K562 (cell line): ENCODE measurements around the gene IFNA14. TPM values are rescaled to one million over a fixed set of nuclear protein-coding genes. Genes with fewer than 3 reads are reported as not detected.

Source experiments
- MED1 ChIP-seq: sonication (generic); formaldehyde crosslinking; IDR thresholded peaks from 2 replicates; pipeline ENCODE4 v1.8.1; 2023; ENCODE audit warnings: missing genetic modification reagents, borderline replicate concordance
- RFX5 ChIP-seq: IDR thresholded peaks from 2 replicates; pipeline ENCODE4 v1.6.1; 2011; ENCODE audit warnings: low read depth, mild to moderate bottlenecking, improper control_type of control experiment, low read length
- ZC3H4 ChIP-seq: sonication (generic); formaldehyde crosslinking; IDR thresholded peaks from 2 replicates; pipeline ENCODE4 v1.9.0; 2021; ENCODE audit warnings: missing genetic modification reagents, borderline replicate concordance
- ZC3H8 ChIP-seq: fragments of 450-650 bp; IDR thresholded peaks from 2 replicates; pipeline ENCODE4 v1.6.1; 2017
- ZNF146 ChIP-seq: IDR thresholded peaks from one replicate; pipeline ENCODE4 v1.6.1; 2018; ENCODE audit warnings: missing compliant biosample characterization; ENCODE audit not compliant: unreplicated experiment
- polyA plus RNA-seq, 8 experiments: library from polyadenylated mRNA; depleted of rRNA in 4 of 8; stranded (reverse) in 5 of 8; unstranded in 3 of 8; fragments of >200 nt; fragmentation: Nextera tagmentation in 2 of 8; fragmentation: Illumina TruSeq in 1 of 8; extraction: Ambion mirVana in 2 of 8; extraction: Trizol in 1 of 8; gene quantifications; 2 replicates each; pipeline versions ENCODE4 v1.2.1 to v1.2.3, GENCODE V29; 2011 to 2014; ENCODE audit warnings: inconsistent platforms in 1 of 8, missing spikeins in 1 of 8
- total RNA-seq, 7 experiments: library from RNA; depleted of rRNA in 6 of 7; stranded (reverse); fragments of >200 nt in 6 of 7; fragmentation: Illumina TruSeq in 2 of 7; extraction: Trizol in 2 of 7; gene quantifications; 2 replicates each; pipeline versions ENCODE4 v1.2.1 to v1.2.3, GENCODE V29; 2011 to 2021; ENCODE audit warnings: low replicate concordance in 1 of 7
- TF ChIP-seq, protein P1 (sequence below): fragments of 450-650 bp; IDR thresholded peaks from 2 replicates; pipeline ENCODE4 v1.6.1; 2016; ENCODE audit warnings: mild to moderate bottlenecking, moderate library complexity
- TF ChIP-seq, protein P2 (sequence below): fragments of 450-650 bp; conservative IDR thresholded peaks from 2 replicates; pipeline ENCODE4 v1.6.1; 2016; ENCODE audit warnings: missing genetic modification characterization, low read depth, mild to moderate bottlenecking, missing compliant biosample characterization, moderate library complexity
- TF ChIP-seq, protein P3 (sequence below): fragments of 250-450 bp; sonication (Bioruptor Pico); IDR thresholded peaks from 2 replicates; pipeline ENCODE4 v1.4.0; 2020; ENCODE audit warnings: mild to moderate bottlenecking
- TF ChIP-seq, protein P4 (sequence below), 3 experiments: IDR thresholded peaks in 2 of 3; conservative IDR thresholded peaks in 1 of 3; 2 replicates each; pipeline ENCODE4 v1.5.1; 2011 to 2012; ENCODE audit warnings: low read length in 3 of 3, mild to moderate bottlenecking in 3 of 3, control low read depth in 2 of 3, improper control_type of control experiment in 1 of 3, inconsistent platforms in 1 of 3, low read depth in 1 of 3, mixed read lengths in 1 of 3, moderate library complexity in 1 of 3; ENCODE audit not compliant: insufficient read depth in 2 of 3
- TF ChIP-seq, protein P5 (sequence below): sonication (generic); formaldehyde crosslinking; IDR thresholded peaks from 2 replicates; pipeline ENCODE4 v1.8.0; 2022; ENCODE audit warnings: mild to moderate bottlenecking, missing genetic modification reagents

IFNA14 gene
- total and polyA plus RNA-seq, 9 of the 15 experiments (the other 6 are each of a cell fraction or from before 2014, with no cell fraction given) = not detected

DNA sequence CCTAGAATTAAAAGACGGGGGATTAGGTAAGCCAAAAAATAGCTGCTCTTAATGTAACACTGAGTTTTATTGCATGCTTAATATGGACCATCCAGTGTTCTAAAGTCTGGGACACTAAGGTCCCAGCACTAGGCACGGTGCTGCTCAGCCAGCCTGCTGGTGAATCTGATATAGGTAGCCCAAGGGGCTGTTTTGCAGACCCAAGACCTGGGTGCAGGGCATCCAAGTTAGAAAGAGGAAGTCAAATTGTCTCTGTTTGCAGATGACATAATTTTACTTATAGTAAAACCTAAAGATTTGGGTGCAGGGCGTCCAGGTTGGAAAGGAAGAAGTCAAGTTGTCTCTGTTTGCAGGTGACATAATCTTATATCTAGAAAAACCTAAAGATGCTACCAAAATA, 47.5 kb upstream of the IFNA14 start (continued):
- TF ChIP-seq, protein P1, sequence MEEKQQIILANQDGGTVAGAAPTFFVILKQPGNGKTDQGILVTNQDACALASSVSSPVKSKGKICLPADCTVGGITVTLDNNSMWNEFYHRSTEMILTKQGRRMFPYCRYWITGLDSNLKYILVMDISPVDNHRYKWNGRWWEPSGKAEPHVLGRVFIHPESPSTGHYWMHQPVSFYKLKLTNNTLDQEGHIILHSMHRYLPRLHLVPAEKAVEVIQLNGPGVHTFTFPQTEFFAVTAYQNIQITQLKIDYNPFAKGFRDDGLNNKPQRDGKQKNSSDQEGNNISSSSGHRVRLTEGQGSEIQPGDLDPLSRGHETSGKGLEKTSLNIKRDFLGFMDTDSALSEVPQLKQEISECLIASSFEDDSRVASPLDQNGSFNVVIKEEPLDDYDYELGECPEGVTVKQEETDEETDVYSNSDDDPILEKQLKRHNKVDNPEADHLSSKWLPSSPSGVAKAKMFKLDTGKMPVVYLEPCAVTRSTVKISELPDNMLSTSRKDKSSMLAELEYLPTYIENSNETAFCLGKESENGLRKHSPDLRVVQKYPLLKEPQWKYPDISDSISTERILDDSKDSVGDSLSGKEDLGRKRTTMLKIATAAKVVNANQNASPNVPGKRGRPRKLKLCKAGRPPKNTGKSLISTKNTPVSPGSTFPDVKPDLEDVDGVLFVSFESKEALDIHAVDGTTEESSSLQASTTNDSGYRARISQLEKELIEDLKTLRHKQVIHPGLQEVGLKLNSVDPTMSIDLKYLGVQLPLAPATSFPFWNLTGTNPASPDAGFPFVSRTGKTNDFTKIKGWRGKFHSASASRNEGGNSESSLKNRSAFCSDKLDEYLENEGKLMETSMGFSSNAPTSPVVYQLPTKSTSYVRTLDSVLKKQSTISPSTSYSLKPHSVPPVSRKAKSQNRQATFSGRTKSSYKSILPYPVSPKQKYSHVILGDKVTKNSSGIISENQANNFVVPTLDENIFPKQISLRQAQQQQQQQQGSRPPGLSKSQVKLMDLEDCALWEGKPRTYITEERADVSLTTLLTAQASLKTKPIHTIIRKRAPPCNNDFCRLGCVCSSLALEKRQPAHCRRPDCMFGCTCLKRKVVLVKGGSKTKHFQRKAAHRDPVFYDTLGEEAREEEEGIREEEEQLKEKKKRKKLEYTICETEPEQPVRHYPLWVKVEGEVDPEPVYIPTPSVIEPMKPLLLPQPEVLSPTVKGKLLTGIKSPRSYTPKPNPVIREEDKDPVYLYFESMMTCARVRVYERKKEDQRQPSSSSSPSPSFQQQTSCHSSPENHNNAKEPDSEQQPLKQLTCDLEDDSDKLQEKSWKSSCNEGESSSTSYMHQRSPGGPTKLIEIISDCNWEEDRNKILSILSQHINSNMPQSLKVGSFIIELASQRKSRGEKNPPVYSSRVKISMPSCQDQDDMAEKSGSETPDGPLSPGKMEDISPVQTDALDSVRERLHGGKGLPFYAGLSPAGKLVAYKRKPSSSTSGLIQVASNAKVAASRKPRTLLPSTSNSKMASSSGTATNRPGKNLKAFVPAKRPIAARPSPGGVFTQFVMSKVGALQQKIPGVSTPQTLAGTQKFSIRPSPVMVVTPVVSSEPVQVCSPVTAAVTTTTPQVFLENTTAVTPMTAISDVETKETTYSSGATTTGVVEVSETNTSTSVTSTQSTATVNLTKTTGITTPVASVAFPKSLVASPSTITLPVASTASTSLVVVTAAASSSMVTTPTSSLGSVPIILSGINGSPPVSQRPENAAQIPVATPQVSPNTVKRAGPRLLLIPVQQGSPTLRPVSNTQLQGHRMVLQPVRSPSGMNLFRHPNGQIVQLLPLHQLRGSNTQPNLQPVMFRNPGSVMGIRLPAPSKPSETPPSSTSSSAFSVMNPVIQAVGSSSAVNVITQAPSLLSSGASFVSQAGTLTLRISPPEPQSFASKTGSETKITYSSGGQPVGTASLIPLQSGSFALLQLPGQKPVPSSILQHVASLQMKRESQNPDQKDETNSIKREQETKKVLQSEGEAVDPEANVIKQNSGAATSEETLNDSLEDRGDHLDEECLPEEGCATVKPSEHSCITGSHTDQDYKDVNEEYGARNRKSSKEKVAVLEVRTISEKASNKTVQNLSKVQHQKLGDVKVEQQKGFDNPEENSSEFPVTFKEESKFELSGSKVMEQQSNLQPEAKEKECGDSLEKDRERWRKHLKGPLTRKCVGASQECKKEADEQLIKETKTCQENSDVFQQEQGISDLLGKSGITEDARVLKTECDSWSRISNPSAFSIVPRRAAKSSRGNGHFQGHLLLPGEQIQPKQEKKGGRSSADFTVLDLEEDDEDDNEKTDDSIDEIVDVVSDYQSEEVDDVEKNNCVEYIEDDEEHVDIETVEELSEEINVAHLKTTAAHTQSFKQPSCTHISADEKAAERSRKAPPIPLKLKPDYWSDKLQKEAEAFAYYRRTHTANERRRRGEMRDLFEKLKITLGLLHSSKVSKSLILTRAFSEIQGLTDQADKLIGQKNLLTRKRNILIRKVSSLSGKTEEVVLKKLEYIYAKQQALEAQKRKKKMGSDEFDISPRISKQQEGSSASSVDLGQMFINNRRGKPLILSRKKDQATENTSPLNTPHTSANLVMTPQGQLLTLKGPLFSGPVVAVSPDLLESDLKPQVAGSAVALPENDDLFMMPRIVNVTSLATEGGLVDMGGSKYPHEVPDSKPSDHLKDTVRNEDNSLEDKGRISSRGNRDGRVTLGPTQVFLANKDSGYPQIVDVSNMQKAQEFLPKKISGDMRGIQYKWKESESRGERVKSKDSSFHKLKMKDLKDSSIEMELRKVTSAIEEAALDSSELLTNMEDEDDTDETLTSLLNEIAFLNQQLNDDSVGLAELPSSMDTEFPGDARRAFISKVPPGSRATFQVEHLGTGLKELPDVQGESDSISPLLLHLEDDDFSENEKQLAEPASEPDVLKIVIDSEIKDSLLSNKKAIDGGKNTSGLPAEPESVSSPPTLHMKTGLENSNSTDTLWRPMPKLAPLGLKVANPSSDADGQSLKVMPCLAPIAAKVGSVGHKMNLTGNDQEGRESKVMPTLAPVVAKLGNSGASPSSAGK = no peak
- TF ChIP-seq, protein P2, sequence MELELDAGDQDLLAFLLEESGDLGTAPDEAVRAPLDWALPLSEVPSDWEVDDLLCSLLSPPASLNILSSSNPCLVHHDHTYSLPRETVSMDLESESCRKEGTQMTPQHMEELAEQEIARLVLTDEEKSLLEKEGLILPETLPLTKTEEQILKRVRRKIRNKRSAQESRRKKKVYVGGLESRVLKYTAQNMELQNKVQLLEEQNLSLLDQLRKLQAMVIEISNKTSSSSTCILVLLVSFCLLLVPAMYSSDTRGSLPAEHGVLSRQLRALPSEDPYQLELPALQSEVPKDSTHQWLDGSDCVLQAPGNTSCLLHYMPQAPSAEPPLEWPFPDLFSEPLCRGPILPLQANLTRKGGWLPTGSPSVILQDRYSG (tag) = no peak
- TF ChIP-seq, protein P3, sequence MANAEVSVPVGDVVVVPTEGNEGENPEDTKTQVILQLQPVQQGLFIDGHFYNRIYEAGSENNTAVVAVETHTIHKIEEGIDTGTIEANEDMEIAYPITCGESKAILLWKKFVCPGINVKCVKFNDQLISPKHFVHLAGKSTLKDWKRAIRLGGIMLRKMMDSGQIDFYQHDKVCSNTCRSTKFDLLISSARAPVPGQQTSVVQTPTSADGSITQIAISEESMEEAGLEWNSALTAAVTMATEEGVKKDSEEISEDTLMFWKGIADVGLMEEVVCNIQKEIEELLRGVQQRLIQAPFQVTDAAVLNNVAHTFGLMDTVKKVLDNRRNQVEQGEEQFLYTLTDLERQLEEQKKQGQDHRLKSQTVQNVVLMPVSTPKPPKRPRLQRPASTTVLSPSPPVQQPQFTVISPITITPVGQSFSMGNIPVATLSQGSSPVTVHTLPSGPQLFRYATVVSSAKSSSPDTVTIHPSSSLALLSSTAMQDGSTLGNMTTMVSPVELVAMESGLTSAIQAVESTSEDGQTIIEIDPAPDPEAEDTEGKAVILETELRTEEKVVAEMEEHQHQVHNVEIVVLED (CRISPR knock-in tag) = no peak
- TF ChIP-seq RFX5 (no peak), MED1 (no peak), ZC3H4 (CRISPR knock-in tag) (no peak), ZNF146 (CRISPR knock-in tag) (no peak), ZC3H8 (no peak)
- TF ChIP-seq, protein P4, sequence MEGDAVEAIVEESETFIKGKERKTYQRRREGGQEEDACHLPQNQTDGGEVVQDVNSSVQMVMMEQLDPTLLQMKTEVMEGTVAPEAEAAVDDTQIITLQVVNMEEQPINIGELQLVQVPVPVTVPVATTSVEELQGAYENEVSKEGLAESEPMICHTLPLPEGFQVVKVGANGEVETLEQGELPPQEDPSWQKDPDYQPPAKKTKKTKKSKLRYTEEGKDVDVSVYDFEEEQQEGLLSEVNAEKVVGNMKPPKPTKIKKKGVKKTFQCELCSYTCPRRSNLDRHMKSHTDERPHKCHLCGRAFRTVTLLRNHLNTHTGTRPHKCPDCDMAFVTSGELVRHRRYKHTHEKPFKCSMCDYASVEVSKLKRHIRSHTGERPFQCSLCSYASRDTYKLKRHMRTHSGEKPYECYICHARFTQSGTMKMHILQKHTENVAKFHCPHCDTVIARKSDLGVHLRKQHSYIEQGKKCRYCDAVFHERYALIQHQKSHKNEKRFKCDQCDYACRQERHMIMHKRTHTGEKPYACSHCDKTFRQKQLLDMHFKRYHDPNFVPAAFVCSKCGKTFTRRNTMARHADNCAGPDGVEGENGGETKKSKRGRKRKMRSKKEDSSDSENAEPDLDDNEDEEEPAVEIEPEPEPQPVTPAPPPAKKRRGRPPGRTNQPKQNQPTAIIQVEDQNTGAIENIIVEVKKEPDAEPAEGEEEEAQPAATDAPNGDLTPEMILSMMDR (IDR thresholded peaks at IDR 0.05 in 2 of 3, conservative IDR thresholded peaks at IDR 0.05 in 1 of 3; ENCODE audit: insufficient read depth in 2 of 3, low read depth in 1 of 3, low read length in 3 of 3) = no peak
- TF ChIP-seq, protein P5, sequence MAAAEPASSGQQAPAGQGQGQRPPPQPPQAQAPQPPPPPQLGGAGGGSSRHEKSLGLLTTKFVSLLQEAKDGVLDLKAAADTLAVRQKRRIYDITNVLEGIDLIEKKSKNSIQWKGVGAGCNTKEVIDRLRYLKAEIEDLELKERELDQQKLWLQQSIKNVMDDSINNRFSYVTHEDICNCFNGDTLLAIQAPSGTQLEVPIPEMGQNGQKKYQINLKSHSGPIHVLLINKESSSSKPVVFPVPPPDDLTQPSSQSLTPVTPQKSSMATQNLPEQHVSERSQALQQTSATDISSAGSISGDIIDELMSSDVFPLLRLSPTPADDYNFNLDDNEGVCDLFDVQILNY (CRISPR knock-in tag) = no peak
